Activated naive CD4-positive, alpha-beta T cell treated with anti-CD3 and anti-CD28 coated beads, Interleukin-2, amount 50 U/mL, for 16 hours (primary cell): ENCODE data around the gene ZEB2.

Source experiments
- DNase-seq: peaks from one replicate; pipeline ENCODE4 v3.0.0-alpha.2; 2020

Gene ZEB2

DNA sequence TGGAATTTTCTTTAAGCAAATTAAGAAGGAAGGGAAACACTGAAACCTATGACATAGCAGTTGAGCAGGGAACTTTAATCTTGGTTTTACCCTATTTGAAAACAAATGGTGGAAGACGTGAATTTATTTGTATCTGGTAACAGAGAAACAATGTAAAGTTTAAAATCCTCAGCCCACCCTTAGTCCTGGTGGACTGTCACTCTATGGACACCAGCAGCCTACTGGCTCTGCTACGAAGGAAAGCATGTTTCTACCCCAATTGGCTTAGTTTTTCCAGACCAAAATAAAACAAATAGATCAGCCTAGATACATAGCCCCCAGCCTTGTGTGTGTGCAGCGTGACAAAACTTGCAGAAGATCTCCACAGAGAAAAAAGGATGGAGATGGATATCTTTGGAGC lies 7.4 kb downstream of the ZEB2 start:
- DNase-seq = no peak

DNA sequence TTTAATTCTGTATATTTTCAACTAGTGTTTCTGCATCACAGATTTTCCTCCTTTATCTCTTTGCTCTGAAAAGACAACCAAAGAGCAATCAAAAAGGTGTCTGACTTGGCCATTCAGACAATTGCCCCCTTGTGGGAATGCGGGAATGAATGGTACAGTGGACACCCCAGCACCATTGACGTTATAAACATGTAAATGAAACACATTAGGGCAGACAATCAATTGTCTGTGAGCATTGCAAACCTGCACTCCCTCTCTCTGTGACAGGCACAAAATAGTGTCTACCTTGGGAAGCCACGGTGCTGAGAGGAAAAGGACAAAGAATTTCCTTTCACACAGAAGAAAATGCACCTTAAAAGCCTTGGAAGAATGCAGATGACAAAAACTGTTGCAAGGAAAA lies 8.0 kb downstream of the ZEB2 start:
- no peak for DNase-seq

DNA sequence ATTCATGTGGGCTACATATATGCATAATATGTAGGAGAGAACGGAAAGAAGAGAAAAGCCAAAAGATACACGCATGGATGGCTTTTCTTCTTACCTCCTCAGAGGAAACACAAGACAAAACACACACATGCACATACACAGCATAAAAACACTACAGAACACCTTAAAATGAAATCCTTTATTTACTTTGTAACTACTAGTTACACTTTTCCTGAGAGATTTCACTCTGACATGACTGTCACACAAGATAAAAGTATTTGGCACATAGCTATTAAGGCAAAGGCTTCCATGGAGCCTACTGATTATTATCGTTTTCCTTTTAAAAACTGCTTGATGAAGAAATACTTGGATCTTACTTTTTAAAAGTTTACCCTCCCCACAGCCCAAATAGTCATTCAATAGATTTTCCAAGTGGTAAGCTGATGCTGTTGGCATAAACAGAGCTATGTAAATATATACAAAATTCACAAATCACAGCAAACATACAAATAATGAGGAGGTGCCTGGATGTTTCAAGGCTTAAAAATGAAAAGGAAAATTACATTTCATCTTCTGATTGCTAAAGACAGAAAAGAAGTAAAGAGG lies 8.6 kb downstream of the ZEB2 start:
- DNase-seq = no peak

DNA sequence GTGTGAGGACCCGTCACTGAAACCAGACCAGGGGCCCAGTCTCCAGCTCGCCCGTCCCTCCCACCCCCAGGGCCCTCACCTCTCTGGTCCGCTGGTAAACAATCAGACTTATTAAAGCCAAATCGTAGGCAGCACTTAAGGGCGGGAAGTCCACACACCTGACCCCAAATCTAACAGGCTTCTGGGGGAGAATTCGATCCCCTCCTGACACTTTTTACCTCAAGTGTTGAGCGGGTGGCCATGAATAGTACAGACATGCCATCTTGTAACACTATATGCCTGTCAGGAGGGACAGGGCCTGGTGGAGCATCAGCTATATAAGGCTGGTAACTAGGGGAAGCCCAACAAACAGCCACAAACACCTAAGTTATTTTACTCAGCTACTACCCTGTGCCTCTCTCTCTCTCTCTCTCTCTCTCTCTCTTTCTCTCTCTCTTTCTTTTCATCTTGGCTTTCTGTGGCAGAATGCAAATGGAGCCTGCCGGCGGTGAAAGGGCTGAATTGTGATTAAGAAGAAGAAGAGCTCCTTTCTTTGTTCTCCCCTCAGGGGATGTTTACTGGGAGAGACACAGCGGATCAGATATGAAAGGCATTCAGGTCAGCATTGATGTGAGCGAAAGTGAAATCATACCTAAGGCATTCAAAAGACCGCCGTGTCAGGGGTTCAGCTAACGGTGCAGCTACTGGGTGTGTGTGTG lies 9.5 kb downstream of the ZEB2 start:
- DNase-seq = no peak

DNA sequence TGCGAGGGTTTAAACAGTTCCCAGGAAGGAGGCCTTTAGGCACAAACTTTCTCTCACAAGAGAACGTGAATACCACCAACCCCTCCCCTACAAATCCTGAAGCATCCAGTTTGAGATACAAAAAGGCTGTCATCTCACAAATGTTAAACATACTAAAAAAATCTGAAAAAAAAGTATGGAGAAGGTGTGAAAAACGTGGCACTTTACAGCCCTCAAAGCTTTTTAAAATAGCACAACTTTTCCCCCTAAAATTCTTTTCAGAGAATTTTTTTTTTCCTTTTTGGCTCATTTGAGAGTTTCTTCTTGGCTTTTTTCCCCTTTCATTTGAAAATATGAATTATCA lies 10.1 kb downstream of the ZEB2 start:
- DNase-seq = no peak

DNA sequence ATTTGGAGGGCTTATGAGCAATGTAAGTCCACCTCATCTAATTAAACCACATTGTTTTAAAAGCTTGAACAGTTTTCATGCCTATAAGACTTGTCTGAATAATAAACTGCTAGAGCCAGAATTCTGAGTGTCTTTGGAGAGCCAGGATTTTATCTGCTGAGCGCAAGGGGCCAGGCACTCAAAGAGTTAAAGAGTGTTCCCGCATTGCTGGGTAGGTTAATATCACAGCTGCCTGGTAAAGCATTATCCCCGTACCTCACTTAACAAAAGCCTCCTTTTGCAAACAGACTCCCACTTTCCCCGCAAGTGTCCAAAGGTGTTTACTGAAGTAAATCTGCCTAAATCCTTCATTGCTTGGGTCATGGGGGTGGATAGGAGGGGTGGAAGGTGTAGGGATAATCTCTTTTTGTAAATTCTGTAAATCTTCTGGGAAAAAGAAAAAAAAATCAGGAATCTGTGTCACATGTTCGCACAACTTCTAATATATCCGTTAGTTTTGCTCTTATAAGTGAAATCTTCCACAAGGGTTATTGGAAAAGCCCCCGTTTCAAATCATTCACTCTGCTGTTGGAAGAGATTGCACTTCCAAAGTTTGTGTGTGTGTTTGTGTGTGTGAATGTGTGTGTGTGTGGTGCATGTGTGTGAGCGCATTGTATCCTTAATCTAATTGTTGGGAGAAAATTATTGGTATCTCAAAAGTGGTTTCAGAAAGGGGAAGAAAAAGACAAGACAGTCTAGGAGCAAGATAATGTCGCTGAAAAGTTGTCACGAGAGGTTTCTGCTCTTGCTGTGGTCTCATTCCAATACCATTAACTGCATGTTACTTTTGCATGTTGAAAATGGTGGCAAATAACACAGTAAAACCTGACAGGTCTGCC lies 10.7 kb downstream of the ZEB2 start:
- no peak for DNase-seq

DNA sequence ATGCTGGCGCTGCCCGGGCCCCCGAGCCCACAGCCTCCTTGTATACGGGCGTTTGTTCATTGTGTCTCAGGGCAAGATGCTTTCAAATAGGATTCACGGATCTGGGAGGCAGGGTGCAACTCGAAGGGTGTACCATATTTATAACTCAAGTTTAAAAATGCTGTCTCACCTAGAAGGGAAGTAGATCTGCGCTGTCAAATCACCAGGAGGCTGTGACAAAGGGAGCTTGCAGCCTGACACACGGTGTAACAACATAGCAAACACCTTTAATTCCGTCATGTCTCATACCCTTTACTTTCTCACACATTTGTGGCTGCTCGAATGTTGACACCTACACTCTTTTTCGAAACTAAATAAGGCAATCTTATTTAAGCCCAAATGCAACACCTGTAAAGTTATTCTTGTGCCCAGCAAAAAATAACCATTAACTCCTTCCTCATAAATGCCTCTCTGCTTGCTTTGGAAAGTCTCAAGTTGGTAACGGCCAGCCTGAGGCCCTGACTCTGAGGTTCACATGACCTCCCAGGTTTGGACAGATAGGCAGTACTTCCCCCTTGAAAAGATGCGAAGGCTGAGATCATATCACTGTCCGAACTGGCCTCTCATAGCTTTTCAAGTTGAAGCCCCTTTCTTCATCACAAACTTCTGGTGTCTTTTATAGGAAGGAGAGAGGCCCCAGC lies 11.6 kb downstream of the ZEB2 start:
- no peak for DNase-seq

DNA sequence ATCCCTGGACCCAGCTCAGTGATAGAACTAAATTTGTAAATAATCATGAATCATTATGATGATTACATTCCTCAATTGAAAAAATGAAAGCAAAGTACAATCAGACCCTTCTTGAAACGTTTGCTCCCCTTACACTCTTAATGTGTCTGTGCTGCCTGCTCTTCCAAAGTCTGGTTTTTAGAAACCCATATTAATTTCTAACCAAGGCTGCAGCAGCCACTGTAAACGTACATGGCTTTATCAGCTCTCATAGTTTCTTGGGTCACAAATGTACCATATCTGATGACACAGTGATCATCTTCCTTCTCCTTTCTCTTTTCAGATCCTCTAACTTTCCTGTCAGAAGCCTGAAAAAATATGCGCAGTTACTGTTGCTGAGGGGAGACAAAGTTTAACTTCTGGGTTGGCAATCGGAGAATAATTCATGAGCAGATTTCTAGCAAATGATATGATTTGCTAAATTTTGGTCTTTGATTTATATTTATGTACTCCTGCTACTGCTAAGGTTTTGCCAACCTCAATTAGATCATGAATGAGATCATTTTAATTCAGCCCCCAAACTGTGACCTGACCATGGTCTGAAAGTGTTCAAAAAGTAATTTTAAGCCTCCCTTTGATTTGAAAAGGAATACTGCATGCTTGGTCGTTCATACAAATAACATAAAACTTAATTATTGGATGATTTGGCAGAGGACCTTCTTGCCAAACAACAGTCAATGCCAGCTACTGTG lies 12.3 kb downstream of the ZEB2 start:
- DNase-seq = no peak

DNA sequence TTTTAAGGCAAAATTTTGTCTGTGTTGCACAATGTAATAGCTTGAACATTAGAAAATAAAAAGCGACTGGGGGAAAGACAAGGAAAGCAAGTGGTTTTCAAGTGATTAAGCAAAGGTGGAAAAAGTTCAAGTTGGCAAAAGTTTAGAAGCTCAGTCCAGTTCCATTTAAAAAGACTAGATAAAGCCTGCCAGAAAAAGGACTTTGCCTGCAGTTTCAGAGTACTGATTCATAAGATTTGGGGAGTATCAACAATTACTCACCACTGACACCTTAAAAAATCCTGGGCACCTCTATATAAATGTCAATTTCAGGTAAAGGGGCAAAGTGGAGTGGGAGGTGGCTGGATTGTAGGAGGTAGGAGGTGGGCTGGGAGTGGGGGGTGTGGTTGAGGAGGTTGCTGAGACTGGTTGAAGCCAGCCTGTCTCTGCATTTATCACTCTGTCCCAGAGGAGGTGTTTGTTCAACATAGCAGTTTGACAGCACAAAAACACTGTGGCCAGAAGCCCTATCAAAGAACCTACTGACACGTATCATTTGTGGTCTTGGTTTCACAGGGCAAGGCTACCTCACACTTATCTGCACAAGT lies 14.6 kb downstream of the ZEB2 start:
- DNase-seq = no peak

DNA sequence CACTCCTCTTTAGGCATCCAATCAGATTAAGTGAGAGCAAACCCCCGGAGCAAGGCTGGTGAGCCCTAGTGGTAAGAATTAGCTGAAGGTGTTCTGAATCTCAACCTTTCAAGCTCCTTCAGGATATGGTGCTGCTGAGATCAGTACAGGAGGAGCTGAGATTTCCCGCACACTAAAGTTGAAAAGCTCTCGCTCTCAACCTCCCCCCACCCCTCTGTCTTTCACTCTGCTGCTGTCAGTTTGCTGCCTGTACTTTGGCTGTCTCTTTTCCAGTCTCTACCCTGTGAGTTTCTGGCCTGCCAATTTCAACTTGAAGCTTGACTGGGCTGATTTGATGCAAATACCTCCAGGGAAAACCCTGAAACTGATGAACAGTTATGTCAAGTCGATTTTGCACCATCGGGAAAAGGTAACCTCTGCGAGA lies 15.7 kb downstream of the ZEB2 start:
- no peak for DNase-seq

DNA sequence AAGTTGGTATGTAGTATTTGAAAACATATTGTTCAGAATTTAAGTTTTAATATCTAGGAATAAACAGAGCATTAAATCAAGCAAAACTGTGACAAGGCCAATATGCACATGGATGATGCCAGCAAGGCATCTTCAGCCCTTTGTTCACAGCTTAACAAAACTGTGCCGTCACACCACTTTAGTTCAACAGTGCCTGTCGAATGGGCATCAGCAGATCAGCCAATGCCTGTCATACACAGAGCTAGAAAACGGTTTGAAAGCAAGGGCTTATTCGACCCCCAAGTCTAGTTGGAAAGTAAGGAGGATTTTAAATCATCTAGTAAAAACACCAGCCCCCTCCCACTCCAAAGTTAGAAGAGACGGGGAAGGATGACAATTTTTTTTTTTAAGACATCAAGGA lies 16.7 kb downstream of the ZEB2 start:
- no peak for DNase-seq

DNA sequence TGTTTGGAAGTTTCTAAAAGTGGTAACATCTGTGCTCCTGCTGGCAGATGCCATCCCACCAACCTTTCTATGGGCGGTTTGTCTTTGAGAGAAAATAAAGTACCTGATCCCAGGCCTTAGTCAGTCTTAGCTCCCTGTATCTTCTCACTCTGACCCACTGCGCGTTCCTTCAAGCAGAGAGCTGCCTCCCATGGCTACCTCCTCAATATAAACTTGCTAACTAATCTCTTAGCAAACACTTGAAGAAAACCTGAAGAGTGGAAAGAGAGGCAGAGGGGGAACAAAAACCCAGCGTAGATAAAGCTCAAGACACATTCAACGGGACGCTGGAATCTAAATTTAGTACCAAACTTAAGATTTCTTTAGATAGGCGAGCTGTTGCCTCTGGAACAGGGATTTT lies 17.6 kb downstream of the ZEB2 start:
- DNase-seq = no peak

DNA sequence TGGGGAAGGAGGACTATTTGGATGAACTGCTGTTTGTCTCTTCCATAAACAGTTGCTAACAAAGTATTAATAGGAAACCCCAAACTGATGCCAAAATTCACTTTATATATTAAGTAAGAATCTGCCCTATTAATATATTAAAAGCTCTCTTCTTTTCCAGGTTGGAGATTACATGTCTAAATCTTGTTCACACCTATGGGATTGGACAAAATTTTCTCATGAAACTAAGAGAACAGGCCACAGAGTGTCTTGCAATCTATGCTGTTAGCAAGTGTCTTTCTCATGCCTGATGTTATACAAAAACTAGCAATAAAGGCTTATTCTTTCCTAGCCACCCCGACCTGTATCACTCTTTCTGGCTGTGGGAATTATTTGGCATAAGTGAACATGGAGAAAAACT lies 18.3 kb downstream of the ZEB2 start:
- DNase-seq = no peak

DNA sequence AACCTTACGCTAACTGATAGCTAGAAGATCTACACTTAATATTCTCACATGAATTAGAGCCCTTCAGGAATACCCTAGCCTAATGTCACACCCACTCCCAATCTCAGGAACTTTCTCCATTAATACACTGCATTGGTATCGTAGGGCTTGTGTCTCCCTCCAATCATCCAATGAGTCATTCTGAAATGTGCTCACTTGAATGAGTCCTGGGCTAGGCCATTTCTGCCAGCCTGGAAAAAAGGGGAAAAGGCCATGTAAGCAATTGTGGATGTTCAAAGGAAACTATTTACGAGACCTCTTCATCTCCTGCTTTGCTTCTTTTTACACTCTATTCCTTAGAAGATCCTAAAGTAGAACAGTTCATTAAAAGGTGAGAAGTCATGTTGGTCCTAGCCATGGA lies 18.8 kb downstream of the ZEB2 start:
- no peak for DNase-seq

DNA sequence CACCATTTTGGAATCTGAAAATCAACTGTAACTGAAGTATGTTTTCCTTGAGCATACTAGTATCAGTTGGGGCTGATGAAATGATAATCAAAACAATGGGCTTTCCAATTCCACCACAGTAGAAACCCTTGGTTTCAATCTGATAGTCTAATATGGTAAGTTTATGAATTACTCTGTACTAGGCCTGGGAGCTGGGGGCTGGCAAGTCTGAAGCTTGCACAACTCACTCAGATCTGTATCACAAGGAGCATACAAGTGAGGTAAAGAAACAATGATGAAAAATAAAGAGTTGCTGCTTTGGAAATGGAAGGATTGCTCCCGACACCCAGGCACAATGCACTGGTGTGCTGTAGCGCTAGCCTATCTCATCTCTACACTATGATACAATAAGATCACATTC lies 19.4 kb downstream of the ZEB2 start:
- no peak for DNase-seq

DNA sequence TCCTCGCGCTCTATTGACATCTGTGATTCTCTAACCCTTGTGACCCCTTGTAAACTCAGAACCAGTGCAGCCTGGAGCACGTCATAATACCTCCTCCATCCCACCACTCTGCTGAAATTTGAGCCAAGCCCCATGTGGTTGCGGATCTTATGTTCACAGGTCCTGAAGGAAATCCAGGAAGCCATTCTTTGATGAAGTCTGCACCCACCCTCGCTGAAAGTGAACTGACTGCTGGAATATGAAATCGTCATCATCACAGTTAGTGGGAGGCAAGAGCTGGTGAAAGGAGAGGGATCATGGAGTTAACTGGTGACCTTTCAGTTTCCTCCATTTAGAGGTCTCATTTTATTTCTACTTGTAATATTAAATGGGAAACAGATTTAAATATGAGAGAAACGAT lies 21.6 kb downstream of the ZEB2 start:
- DNase-seq = no peak

DNA sequence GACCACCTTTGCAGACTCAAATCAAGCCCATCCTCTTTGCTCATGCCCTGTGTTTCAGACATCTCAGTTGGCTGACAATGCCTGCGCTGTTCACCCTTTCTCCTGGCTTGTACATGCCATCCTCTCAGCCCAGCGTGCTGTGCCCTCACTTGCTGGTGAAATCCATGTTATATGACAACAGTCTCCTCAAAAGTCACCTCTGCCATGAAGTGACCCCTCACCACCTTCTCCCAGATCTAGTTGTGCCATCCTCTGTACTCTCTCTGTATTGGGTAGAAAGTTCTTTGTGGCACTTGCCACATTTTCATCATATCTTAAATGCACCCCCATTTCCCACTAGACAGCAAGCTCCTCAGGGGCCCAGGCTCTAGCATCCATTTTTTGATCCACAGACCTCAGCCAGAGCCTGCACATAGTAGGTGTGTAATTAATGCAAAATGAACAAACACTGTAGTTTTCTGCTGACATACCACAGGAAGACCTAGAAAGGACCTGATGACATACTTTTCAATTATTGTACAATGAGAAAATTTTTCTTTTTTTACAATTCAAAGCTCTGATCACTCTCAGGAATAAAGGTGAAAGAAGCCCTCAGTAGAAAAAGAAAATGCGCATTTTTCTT lies 22.8 kb downstream of the ZEB2 start:
- no peak for DNase-seq

DNA sequence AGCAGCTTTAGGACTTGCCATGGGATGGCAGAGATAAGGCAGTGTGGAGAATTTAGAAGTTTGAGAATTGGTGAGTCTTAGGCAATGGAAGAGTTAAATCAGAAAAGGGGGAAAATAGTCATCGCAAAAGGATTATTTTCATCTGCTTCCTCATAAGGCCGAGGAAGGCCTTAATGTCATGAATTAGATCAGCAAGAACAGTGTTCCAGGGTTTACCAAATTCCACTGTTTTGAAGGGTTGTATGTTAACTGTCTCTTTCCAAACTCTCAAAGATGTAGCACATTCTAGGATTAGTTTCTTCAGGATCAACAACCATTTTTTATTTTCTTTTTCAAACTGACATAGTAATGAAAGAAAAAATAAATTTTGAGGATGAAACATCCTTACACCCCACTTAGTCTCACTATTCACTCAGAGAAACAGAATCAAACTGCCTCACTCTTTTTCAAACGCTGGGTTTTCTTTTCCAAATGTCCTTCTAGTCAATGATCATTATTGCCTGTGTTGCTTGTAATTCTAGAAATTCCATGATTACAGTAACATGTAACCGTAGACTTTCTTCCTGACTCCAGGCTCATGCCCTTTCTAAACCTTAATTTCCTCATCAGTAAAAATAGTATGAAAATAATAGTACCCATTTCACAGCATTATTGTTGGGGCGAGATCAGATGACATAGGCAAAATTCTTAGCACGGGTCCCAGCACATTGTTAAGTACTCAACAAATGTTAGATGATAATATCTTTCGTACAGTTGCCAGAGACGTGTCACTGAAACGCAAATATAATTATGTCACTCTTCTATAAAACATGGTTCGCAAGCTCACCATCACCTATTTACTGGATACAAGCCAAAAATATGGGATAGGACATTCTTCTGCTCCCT lies 23.6 kb downstream of the ZEB2 start:
- DNase-seq = no peak

DNA sequence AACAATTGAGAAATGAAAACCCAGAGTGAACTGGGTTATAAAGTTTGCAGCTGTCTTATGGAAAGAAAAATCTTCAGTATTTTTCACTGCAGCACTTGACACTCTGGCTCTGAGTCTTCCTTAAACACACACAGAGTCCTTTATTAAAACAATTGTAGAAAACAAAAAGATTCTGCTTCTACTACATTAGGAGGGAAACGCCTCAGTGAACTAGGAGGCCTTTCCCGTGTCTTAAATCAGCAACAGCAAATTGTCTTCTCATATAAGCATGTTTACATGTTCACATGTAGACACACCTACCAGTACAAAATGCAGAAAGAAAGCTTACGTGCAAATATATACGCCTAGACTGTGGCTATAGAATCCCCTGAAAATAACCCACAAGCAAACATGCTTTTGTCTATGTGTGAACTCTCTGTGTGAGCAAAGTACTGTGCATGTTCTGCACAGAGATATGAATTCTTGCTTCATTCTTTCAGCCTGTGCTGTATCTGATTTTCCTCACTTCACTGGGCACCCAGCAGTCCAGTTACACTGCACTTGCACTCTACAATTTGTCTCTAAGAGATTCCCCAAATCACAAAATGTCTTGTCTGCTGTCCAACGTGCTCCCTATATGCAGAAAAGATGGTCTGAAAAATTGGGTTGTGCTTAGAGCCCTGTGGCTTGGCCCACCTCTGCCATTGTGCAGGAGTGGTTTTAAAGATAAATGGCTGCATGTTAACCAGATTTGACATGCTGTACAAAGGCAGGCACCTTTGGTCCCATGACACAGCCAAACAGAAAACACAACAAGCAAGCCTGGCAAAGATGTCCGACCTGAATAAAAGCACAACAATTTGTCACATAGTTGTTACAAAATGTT lies 24.5 kb downstream of the ZEB2 start:
- no peak for DNase-seq
